K562 treated with DMSO at 1 percent for 48 hours (cell line): ENCODE measurements around the gene ZNF226. TPM values are rescaled to one million over a fixed set of nuclear protein-coding genes. Genes with fewer than 3 reads are reported as not detected.

ENCODE experiments used
- total RNA-seq: library from RNA; unstranded; fragments of 300-600 nt; gene quantifications from 2 replicates; pipeline ENCODE4 v1.2.3, GENCODE V29; 2022; ENCODE audit warnings: low replicate concordance; ENCODE audit errors: extremely low read depth

ZNF226 gene
- not detected in 2 replicates for total RNA-seq

GRCh38 chr19:44164673-44165512 lies at the start of gene ZNF226:
Gene ZNF226, plus strand, starts transcription at chr19:44165100. Its CDS starts 4,981 bp downstream, at chr19:44170081.

GRCh38 chr19:44141191-44142058 lies 23.5 kb upstream of the ZNF226 start, which contains the start of gene ZNF234:
Gene ZNF234, plus strand, starts transcription at chr19:44141554. Its CDS starts 3,079 bp downstream, at chr19:44144633.

GRCh38 chr19:44212250-44212865 lies 47.5 kb downstream of the ZNF226 start, which contains the start of gene ZNF227:
Gene ZNF227, plus strand, starts transcription at chr19:44212532. Its CDS starts 5,261 bp downstream, at chr19:44217793.

Other genes with a start within 250 kb of the ZNF226 start
- not detected in 2 replicates for gene ZNF45, start 229.8 kb upstream of the ZNF226 start, total RNA-seq
- gene ZNF221, start 213.9 kb upstream of the ZNF226 start, total RNA-seq = not detected in 2 replicates
- not detected in 2 replicates for gene ZNF155, start 180.9 kb upstream of the ZNF226 start, total RNA-seq
- not detected in 2 replicates for gene ZNF230, start 162.1 kb upstream of the ZNF226 start, total RNA-seq
- not detected in 2 replicates for gene ZNF222, start 139.7 kb upstream of the ZNF226 start, total RNA-seq
- gene ZNF223, start 113.1 kb upstream of the ZNF226 start, total RNA-seq = not detected in 2 replicates
- not detected in 2 replicates for gene ZNF284, start 92.9 kb upstream of the ZNF226 start, total RNA-seq
- gene ZNF224, start 70.7 kb upstream of the ZNF226 start, total RNA-seq = not detected in 2 replicates
- gene ZNF225, start 51.7 kb upstream of the ZNF226 start, total RNA-seq = not detected in 2 replicates
- not detected in 2 replicates for gene ZNF234, start 23.5 kb upstream of the ZNF226 start, total RNA-seq
- gene ZNF227, start 47.4 kb downstream of the ZNF226 start, total RNA-seq = not detected in 2 replicates
- gene ZNF233, start 94.8 kb downstream of the ZNF226 start, total RNA-seq = not detected in 2 replicates
- not detected in 2 replicates for gene ZNF235, start 139.9 kb downstream of the ZNF226 start, total RNA-seq
- gene ZNF112, start 191.6 kb downstream of the ZNF226 start, total RNA-seq = not detected in 2 replicates
- gene ZNF285, start 236.5 kb downstream of the ZNF226 start, total RNA-seq = not detected in 2 replicates